Non-pigmented ciliary epithelial cell (primary cell): ENCODE results near the gene BCL11A.

Source experiments
- DNase-seq: peaks from one replicate; pipeline ENCODE4 v3.0.0-alpha.2; 2010; ENCODE audit warnings: low read depth

The BCL11A gene

GRCh38 chr2:60484133-60484645 lies 69.3 kb downstream of the BCL11A start:
- DNase-seq = peak; percentile 44

DNA sequence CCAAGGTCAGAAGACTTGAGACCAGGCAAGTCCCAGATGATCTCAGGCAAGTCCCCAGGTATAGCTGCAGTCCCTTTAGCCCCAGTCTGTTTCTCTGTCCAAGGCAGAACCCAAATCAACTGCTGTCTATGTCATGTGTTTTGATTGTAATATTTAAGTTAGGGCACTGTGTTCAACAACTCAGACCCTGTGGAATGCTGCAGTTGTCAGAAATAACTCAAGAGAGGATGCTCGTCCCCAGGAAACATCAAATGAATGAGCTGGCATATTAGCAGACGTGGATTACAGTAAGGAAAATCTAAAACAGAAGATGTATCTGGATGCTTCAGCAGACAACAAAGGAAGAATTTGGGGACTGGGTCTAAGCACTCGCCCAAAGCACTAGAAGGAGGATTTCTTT lies 70.1 kb downstream of the BCL11A start:
- DNase-seq = peak; percentile 60

DNA sequence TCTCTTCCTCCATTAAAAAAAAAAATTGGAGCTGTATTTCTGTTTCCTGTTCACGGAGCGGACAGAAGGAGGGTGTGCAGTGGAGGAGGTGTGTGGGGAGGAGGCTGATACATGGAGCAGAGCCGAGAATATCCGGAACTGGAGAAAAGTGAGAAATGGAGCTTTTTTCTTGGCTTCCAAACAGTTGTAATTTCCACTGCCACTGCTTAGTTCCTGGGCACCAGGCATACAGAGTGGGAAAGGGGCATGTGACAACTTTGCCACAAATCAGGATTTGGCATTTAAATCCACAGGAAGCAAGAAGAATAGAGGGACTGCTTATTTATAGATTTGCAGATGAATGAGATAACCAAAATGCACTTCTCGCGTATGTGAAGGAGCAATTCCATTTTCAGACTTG lies 71.2 kb downstream of the BCL11A start:
- no peak for DNase-seq

DNA sequence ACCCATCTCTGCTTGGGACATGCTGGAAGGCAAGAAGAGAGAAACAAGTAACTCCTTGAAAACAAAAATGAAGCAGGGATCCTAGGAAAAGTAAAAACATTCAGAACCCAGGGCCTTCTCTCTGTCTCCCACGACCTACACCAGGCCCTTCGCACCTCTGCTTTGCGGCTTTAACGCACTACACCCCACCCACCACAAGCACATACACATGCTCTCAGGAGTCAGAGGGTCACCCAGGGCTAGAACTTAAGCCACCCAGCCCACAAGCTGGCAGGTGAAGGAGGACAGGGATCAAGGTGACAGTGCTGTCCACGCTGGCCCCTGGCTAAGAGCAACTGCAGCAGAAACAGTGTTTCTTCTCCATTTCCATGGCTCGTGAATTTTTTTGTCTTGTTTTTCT lies 72.2 kb downstream of the BCL11A start:
- DNase-seq = no peak

DNA sequence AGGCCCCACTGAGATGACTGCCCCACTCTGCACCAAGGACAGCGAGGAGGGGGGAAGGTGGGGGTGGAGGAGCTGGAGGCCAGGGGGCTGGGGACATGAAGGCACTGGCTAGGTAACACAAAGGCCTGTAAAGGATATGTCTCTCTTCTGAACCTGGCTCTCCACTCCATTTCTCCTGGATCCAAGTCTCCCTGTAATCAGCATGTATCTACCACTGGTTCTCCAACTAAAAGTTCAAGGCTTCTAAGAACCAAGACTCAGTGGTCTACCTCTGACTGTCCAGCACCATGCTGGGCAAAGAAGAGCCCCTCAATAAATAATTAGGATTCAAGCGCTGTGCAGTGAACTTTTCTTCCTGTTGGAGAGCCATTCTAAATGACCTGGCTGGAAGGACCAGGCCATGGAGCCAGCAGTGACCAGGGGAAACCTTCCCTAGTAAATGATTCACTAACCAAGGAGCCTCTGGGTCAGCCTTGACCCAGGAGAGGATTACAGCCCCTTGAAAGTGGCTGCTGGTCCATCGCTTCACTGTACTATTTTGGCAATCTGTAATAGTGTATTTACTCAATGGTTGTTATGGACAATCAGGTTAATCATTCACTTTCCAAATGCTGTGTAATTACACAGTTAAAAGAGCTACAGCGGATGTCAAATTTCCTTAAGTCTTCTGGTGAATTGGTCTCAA lies 73.2 kb downstream of the BCL11A start:
- DNase-seq = no peak

- no peak for DNase-seq
Measured at GRCh38 chr2:60479226-60480088, 74.0 kb downstream of the BCL11A start.

- no peak for DNase-seq
Measured at GRCh38 chr2:60478660-60479059, 74.8 kb downstream of the BCL11A start.

DNA sequence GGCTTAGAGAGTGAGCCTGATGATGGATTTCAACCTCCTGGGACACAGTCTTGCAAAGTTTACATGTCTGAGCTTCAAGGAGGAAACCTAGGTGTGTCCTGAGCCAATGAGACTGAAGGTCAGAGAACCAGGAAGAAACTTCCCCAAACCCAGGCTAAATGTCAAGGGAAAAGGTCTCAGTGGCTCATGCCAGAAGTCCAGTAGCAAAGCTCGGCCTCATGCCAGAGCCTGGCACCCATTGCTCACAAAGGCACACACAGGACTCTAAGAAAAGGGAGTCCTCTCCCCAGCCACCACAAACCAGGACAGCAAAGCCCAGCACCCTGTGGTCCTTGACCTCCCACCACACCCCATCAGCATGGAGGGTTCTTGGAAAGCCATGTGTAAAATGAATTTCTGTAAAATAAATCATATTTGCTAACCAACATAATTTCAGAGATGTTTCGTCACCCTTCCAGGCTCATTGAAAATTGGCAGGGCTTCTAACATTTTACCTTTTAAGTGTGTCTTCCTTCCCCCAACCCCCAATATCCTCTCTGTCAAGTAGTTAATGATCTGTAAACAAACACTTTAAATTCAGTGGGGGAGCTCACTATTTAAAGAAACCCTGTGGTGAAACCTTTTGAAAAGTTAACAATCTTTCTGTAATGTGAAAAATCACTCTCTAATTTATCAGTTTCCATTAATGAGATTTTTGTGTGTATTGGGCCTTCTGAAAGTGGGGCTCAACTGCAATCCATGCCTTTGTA lies 77.1 kb downstream of the BCL11A start:
- no peak for DNase-seq

DNA sequence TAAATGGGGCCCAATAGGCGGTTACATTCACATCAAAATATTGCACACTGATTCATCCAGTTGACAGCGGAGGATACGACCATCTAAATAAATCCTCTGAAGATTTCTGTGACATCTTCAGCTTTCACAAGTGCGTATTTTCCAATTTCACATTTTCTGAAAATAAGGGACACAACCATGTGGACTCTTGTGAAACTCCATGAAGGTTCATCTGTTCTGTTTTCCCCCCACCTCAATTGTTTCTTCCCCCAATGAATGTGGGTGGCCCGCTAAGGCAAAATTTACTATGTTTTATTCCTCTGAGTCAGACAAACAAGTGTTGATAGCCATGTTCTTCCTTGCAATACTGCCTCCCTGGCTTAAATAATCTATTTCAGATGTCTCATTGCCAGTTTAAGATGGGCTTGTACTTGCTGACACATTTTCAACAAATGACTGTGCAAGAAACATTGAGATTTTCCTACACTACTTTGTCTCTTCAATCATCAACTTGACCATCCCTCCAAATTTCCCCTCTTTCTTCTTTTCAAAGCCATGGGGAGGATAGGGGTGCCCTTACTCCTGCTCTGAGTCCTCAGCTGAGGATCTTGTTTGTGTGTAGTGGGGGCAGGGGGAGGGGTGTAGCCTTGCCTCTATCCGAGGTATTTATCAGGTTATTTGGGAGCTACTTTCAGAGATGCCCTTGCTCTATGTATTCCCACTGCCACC lies 78.2 kb downstream of the BCL11A start:
- no peak for DNase-seq

GRCh38 chr2:60474301-60474700 lies 79.2 kb downstream of the BCL11A start:
- no peak for DNase-seq

- no peak for DNase-seq
Measured at GRCh38 chr2:60473546-60473945, 79.9 kb downstream of the BCL11A start.

DNA sequence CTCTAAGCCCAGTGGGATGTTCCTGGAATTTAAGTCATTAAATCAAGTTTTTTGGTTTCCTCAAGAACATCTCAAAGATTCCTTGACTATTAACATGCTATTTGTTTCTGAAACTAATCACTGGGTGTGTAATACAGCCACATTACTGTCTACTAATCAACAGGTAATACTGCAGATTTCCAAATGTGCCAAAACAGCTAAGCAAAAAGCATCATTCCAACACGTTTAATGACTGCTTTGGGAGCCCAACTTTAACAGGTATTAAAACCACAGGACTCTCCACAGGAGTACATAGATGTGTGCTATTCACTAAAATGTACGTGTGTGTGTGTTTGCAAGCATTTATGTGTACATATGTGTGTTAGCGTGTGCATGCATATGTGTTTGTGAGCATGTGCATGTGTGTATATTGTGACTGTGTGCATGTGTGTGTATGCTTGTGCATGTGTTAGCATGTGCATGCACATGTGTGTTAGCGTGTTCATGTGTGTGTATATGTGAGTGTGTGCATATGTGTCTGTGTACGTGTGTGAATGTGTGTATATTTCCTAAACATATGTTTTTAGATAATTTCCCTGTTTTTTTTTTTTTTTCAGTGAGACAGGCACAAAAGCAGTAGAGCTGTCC lies 80.7 kb downstream of the BCL11A start:
- no peak for DNase-seq

- DNase-seq = no peak
Measured at GRCh38 chr2:60472041-60472440, 81.4 kb downstream of the BCL11A start.

GRCh38 chr2:60470340-60470739 lies 83.1 kb downstream of the BCL11A start:
- DNase-seq = no peak

- DNase-seq = no peak
Measured at GRCh38 chr2:60469536-60470317, 83.7 kb downstream of the BCL11A start.

DNA sequence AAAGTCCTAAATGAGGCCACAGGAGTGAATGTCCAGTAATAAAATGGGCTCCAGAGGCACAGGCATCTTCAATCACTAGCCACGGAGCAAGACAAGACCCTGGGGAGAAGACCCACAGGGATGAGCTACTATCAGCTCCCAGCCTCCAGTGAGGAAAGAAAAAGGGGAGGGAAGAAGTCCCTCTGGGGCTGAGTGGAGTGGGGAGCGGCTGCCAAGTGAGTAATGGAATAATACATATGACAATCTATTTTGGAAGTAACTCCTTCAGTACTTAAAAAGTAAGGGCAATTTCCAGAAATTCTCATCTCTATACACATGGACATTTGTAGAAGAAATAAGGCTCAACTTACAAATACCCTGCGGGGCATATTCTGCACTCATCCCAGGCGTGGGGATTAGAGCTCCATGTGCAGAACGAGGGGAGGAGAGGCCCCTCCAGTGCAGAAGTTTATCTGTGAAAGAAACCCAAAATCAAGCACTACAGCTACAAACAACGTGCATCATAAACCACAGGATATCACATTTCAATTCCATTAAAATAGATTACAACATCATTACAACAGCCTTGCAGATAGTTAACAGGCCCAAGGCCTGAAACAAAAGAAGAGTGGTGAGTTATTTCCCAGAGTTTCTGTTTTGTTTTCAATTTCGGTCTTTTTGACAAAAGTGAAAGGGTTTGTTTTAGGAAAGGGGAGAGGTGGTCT lies 84.9 kb downstream of the BCL11A start:
- no peak for DNase-seq

DNA sequence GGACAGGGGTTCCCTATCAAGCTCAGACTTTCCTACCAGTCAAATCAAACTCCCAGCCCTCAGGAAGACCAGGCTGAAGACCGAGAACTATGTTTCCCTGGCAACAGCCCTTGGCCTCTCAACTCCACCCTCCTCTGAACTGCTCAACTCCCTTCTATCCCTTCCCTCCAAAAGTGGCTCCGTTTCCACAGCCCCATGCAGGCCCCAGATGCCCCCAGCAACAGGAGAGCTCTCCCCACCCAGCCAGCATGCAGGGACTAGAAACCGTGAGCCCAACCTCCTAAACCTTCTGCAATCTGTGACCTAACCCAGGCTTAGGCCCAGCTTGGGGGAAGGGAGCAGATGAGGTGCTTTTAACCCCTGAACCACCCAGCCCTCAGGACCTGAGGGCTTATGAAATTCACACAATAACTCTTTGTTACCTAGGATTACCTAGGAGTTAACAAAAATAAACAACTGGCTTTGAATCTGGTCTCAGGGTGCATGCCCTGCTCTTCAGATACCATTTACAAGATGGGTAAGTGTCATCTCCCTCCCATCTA lies 87.2 kb downstream of the BCL11A start:
- no peak for DNase-seq

DNA sequence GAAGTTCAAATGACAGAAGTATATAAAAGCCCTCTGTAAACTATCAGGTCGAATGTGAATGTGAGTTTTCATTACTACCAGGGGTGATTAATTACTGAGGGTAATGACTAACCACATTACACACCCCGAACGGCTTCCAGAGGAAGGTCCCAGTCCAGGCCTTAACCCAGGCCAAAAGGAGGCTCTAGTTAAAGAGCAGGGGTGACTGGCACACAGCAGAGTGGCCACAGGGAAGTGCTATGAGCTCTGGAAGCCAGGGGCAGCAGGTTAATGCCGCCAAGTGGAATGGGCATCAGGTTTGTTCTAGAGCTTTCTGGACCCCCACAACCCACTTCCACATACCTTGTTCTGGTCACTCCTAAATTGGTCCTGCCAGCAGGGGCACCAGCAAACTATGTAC lies 87.7 kb downstream of the BCL11A start:
- DNase-seq = no peak

DNA sequence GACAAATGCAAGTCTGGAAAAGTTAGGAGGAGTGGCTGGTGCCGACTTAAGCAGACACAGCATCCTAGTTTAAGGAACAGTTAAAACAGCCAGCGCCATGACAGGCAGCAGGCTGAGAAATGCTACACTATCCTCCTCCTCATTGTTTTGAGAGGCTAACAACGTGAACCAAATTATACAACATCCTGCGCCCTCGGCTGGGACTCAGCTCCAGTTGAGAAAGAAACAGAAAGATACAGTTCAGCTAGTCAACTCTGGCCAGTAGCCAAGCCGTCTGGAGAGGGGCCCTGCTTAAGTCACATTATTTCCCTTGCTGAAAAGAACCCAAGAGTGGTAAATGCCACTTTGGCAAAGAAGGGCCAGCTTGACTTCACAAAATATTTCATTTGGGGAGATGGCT lies 90.2 kb downstream of the BCL11A start:
- no peak for DNase-seq
